SK-N-SH treated with all-trans-retinoic acid at 6 μM for 48 hours (cell line): ENCODE results near the gene FGF14.
"Not testable (repeated sequence)": the region's sequence is repeated elsewhere in the genome, so short reads cannot be mapped to it uniquely, and the experiment has no call there.

Experiments
- ATAC-seq: fragments of 200-7000 bp; cut with Tn5 transposase; 3 replicates; pipeline ENCODE4 v1.9.1; 2020; ENCODE audit warnings: mild to moderate bottlenecking, moderate library complexity
- ARNTL ChIP-seq: fragments of 450-650 bp; formaldehyde crosslinking; IDR thresholded peaks from 2 replicates; pipeline ENCODE4 v1.5.0; 2020; ENCODE audit warnings: low read depth, mild to moderate bottlenecking, moderate library complexity, borderline replicate concordance
- BACH2 ChIP-seq: fragments of 250-450 bp; sonication (Bioruptor Pico); IDR thresholded peaks from 2 replicates; pipeline ENCODE4 v1.9.0; 2021; ENCODE audit warnings: mild to moderate bottlenecking, borderline replicate concordance
- CSDC2 ChIP-seq: fragments of 250-450 bp; sonication (Bioruptor Pico); IDR thresholded peaks from 2 replicates; pipeline ENCODE4 v1.5.0; 2020; ENCODE audit warnings: mild to moderate bottlenecking, moderate library complexity
- ESRRG ChIP-seq: fragments of 250-450 bp; sonication (Bioruptor Pico); IDR thresholded peaks from 2 replicates; pipeline ENCODE4 v1.6.1; 2021; ENCODE audit warnings: mild to moderate bottlenecking
- GLIS3 ChIP-seq: fragments of 250-450 bp; sonication (Bioruptor Pico); IDR thresholded peaks from 2 replicates; pipeline ENCODE4 v1.5.0; 2020; ENCODE audit warnings: mild to moderate bottlenecking, moderate library complexity
- ISL1 ChIP-seq: fragments of 250-450 bp; sonication (Bioruptor Pico); IDR thresholded peaks from 2 replicates; pipeline ENCODE4 v2.1.2; 2022; ENCODE audit warnings: mild to moderate bottlenecking, moderate library complexity
- OSR1 ChIP-seq: fragments of 250-450 bp; sonication (Bioruptor Pico); IDR thresholded peaks from 2 replicates; pipeline ENCODE4 v1.8.0; 2022; ENCODE audit warnings: moderate library complexity, mild to moderate bottlenecking, inconsistent platforms
- PPARA ChIP-seq: fragments of 250-450 bp; sonication (Bioruptor Pico); IDR thresholded peaks from 2 replicates; pipeline ENCODE4 v1.5.0; 2020; ENCODE audit warnings: mild to moderate bottlenecking, borderline replicate concordance
- RARB ChIP-seq: fragments of 250-450 bp; sonication (Bioruptor Pico); IDR thresholded peaks from 2 replicates; pipeline ENCODE4 v1.8.0; 2021; ENCODE audit warnings: mild to moderate bottlenecking, moderate library complexity
- SNAI2 ChIP-seq: fragments of 250-450 bp; sonication (Bioruptor Pico); IDR thresholded peaks from 2 replicates; pipeline ENCODE4 v1.5.0; 2020; ENCODE audit warnings: mild to moderate bottlenecking, moderate library complexity
- TCF4 ChIP-seq: fragments of 250-450 bp; sonication (Bioruptor Pico); IDR thresholded peaks from 2 replicates; pipeline ENCODE4 v1.8.0; 2021; ENCODE audit warnings: mild to moderate bottlenecking, moderate library complexity, borderline replicate concordance
- TOX ChIP-seq: fragments of 250-450 bp; sonication (Bioruptor Pico); IDR thresholded peaks from 2 replicates; pipeline ENCODE4 v1.8.0; 2021; ENCODE audit warnings: mild to moderate bottlenecking, moderate library complexity, borderline replicate concordance
- ZC3H10 ChIP-seq: fragments of 250-450 bp; sonication (Bioruptor Pico); IDR thresholded peaks from 2 replicates; pipeline ENCODE4 v1.5.1; 2021; ENCODE audit warnings: mild to moderate bottlenecking, moderate library complexity
- ZFP3 ChIP-seq: fragments of 250-450 bp; sonication (Bioruptor Pico); IDR thresholded peaks from 2 replicates; pipeline ENCODE4 v1.5.0; 2020; ENCODE audit warnings: mild to moderate bottlenecking, moderate library complexity
- ZFP30 ChIP-seq: fragments of 450-650 bp; formaldehyde crosslinking; IDR thresholded peaks from 2 replicates; pipeline ENCODE4 v1.5.0; 2022; ENCODE audit warnings: mild to moderate bottlenecking, moderate library complexity
- ZNF70 ChIP-seq: fragments of 450-650 bp; formaldehyde crosslinking; IDR thresholded peaks from 2 replicates; pipeline ENCODE4 v1.5.0; 2020; ENCODE audit warnings: mild to moderate bottlenecking, moderate library complexity
- ZNF8 ChIP-seq: fragments of 450-650 bp; formaldehyde crosslinking; IDR thresholded peaks from 2 replicates; pipeline ENCODE4 v1.5.0; 2020; ENCODE audit warnings: mild to moderate bottlenecking, moderate library complexity
- TF ChIP-seq, protein P1 (sequence below): fragments of 250-450 bp; sonication (Bioruptor Pico); IDR thresholded peaks from 2 replicates; pipeline ENCODE4 v1.5.1; 2020; ENCODE audit warnings: low read depth, mild to moderate bottlenecking, moderate library complexity
- TF ChIP-seq, protein P2 (sequence below): fragments of 250-450 bp; sonication (Bioruptor Pico); IDR thresholded peaks from 2 replicates; pipeline ENCODE4 v1.8.0; 2021; ENCODE audit warnings: low read depth, mild to moderate bottlenecking, moderate library complexity, borderline replicate concordance
- TF ChIP-seq, protein P3 (sequence below): fragments of 250-450 bp; sonication (Bioruptor Pico); IDR thresholded peaks from 2 replicates; pipeline ENCODE4 v1.8.0; 2020; ENCODE audit warnings: mild to moderate bottlenecking, moderate library complexity, borderline replicate concordance

Gene FGF14

DNA sequence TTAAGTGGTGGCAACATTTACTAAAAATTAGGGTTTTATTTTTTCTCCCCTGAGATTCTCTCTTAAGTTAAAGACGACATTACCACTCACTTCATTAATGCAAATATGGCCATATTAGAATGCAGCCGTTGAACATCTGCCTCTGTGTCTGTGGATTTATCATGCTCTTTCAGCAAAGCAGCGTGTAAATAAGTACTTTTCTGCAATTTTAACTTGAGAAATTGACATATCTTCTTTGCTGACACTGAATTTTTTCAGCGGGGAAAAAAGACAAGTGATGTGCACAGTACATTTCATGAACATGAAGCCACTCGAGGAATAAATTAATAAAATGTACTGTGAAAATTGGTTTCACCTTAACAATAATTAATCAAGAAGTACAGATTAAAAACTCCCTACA is 543.0 kb downstream of the FGF14 start:
- ATAC-seq = no peak
- TF ChIP-seq ZNF70 (CRISPR knock-in tag) (no peak), ZC3H10 (CRISPR knock-in tag) (no peak)

DNA sequence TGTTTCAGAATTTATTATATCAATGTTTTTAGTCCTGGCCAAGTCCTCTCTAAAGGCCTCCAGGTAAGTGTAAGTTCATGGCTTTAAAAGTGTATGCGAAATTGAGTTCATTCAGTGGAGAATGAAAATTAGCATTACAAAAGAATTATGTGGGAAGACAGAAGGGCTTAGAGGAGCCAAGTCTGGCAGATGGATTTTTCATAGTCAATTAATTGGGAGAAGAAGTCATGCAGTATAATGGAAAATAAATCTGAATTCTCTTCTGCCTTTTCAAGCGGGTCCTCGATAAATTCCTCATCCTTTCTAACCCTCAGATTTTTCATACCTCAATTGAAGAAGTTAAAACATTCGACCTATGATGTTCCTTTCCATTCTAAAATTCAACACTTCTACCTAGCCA is 555.1 kb downstream of the FGF14 start:
- ATAC-seq = no peak
- TF ChIP-seq, protein P1, sequence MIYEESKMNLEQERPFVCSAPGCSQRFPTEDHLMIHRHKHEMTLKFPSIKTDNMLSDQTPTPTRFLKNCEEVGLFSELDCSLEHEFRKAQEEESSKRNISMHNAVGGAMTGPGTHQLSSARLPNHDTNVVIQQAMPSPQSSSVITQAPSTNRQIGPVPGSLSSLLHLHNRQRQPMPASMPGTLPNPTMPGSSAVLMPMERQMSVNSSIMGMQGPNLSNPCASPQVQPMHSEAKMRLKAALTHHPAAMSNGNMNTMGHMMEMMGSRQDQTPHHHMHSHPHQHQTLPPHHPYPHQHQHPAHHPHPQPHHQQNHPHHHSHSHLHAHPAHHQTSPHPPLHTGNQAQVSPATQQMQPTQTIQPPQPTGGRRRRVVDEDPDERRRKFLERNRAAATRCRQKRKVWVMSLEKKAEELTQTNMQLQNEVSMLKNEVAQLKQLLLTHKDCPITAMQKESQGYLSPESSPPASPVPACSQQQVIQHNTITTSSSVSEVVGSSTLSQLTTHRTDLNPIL = no peak
- TF ChIP-seq ZNF8 (CRISPR knock-in tag) (no peak), BACH2 (CRISPR knock-in tag) (no peak)

DNA sequence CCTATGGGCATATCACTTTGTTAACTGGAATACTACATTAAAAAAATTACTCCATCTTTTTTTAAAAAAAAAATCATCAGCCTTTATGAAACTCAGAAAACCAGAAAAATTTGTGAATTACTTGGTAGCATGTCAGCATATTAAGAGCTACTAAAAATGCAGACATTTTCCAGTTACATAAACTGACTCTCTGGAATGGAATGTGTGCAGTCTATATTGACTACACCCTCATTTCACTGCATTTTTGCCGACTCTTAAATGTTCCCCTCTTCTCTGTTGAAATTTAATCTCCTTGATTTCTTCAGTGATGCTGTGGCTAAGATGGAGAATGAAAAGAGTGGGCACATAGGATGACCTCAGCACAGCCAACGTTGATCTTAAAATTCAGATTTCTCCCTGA is 555.6 kb downstream of the FGF14 start:
- TF ChIP-seq ZFP30 (CRISPR knock-in tag) = no peak
- TF ChIP-seq ZC3H10 (CRISPR knock-in tag) = no peak
- no peak for TF ChIP-seq ESRRG (CRISPR knock-in tag)
- no peak for TF ChIP-seq ISL1
- TF ChIP-seq ARNTL (CRISPR knock-in tag) = no peak
- TF ChIP-seq PPARA = no peak
- TF ChIP-seq BACH2 (CRISPR knock-in tag) = no peak
- TF ChIP-seq ZFP3 (CRISPR knock-in tag) = no peak
- TF ChIP-seq SNAI2 = no peak
- TF ChIP-seq GLIS3 = no peak
- no peak for TF ChIP-seq CSDC2
- no peak for TF ChIP-seq ZNF8 (CRISPR knock-in tag)
- no peak for TF ChIP-seq RARB (CRISPR knock-in tag)
- ATAC-seq = peak; percentile 62

DNA sequence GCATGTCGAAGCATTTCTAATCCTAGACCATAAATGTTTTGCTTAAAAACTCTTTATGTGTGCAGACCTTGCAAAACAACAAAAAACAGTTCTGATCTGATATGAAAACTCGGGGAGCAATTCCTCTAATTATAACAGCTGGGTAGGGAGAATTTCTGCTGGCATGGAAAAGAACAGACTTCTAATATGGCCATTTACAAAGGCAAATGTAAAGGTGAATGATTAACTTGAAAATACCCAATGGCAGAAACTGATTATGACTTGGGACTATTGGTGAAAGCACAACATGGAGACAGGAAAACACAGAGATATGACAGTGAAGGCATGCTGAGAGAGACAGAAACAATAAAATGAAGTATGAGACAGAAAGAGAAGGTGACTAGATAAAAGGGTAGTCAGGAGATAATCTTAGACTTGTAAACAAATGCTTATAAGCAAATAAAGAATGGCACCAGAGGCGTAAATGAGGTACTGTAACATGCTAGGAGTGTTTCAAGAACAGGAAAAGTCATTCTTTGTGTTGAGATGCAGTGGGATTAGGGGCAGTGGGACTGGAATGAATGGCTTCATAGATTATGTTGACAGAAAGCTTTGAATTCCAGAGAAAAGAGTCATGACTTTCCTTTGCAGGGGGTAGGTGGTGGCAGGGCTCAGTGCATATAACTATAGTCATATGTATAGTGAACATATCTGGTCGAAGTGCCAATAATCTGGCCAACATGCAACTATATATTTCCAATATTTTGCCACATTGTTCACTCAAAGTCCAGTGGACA is 556.4 kb downstream of the FGF14 start:
- TF ChIP-seq ZFP30 (CRISPR knock-in tag) = no peak
- TF ChIP-seq ZC3H10 (CRISPR knock-in tag) = no peak
- TF ChIP-seq OSR1 (CRISPR knock-in tag) = no peak
- TF ChIP-seq, protein P2, sequence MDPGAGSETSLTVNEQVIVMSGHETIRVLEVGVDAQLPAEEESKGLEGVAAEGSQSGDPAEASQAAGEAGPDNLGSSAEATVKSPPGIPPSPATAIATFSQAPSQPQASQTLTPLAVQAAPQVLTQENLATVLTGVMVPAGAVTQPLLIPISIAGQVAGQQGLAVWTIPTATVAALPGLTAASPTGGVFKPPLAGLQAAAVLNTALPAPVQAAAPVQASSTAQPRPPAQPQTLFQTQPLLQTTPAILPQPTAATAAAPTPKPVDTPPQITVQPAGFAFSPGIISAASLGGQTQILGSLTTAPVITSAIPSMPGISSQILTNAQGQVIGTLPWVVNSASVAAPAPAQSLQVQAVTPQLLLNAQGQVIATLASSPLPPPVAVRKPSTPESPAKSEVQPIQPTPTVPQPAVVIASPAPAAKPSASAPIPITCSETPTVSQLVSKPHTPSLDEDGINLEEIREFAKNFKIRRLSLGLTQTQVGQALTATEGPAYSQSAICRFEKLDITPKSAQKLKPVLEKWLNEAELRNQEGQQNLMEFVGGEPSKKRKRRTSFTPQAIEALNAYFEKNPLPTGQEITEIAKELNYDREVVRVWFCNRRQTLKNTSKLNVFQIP (CRISPR knock-in tag) = no peak
- TF ChIP-seq CSDC2 = no peak
- TF ChIP-seq, protein P1 = no peak
- no peak for TF ChIP-seq TCF4
- no peak for TF ChIP-seq RARB (CRISPR knock-in tag)
- TF ChIP-seq GLIS3 = no peak
- TF ChIP-seq, protein P3, sequence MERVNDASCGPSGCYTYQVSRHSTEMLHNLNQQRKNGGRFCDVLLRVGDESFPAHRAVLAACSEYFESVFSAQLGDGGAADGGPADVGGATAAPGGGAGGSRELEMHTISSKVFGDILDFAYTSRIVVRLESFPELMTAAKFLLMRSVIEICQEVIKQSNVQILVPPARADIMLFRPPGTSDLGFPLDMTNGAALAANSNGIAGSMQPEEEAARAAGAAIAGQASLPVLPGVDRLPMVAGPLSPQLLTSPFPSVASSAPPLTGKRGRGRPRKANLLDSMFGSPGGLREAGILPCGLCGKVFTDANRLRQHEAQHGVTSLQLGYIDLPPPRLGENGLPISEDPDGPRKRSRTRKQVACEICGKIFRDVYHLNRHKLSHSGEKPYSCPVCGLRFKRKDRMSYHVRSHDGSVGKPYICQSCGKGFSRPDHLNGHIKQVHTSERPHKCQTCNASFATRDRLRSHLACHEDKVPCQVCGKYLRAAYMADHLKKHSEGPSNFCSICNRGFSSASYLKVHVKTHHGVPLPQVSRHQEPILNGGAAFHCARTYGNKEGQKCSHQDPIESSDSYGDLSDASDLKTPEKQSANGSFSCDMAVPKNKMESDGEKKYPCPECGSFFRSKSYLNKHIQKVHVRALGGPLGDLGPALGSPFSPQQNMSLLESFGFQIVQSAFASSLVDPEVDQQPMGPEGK (CRISPR knock-in tag) = no peak
- ATAC-seq = peak; percentile 20; the same call in 1 of the 3 replicates

DNA sequence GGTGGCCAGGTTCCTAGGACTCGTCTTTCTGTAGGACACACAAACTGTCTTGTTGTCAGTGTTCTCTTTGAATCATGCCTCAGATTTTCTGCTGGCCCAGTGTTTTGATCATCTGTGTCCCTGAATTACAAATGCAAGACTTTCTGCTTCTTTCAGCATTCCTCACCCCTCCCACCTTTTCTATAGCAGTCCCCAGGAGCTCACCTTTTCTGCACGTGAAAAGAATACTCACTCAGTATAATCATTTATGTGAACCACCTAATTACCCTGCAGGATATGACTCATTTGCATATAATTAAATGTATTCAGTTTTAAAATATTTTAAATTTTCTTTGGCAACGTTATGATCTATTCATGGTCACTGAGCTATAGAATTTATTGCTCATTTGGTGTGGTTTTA is 560.1 kb downstream of the FGF14 start:
- TF ChIP-seq ESRRG (CRISPR knock-in tag) (no peak), TCF4 (no peak), ZC3H10 (CRISPR knock-in tag) (no peak), ISL1 (no peak)
- TF ChIP-seq, all 23 proteins: peak for 0
- no peak for ATAC-seq

DNA sequence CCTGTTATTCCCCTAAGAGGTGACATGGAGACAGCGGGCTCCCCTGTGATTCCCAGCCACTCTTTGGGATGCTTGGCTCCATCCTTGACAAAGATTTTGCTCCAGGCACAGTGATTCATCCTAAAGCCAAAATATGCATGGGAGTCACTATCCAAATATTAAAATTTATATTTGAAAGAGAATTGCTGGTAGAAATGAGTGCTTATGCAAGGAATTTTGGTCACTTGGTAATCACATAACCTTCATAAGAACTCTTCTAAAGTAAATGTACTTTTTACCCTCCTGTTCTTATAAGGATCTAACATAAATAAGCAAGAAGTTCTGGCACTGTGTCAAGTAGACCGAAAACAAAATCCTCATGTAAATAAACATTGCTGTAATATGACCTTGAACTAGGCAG is 563.5 kb downstream of the FGF14 start:
- no peak for ATAC-seq
- TF ChIP-seq RARB (CRISPR knock-in tag) = no peak
- TF ChIP-seq, protein P2 (CRISPR knock-in tag) = no peak
- no peak for TF ChIP-seq GLIS3
- TF ChIP-seq ZFP3 (CRISPR knock-in tag) = no peak
- TF ChIP-seq ARNTL (CRISPR knock-in tag) = no peak
- TF ChIP-seq TOX (CRISPR knock-in tag) = no peak
- TF ChIP-seq, all 23 proteins: peak for 0

DNA sequence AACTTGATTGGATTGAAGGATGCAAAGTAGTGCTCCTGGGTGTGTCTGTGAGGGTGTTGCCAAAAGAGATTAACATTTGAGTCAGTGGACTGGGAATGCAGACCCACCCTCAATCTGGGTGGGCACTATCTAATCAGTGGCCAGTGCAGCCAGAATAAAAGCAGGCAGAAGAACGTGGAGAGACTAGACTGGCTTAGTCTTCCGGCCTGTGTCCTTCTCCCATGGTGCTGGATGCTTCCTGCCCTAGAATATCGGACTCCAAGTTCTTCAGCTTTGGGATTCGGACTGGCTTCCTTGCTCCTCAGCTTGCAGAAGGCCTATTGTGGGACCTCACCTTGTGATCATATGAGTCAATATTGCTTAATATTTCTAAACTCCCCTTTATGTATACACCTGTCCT is 564.1 kb downstream of the FGF14 start:
- not testable (repeated sequence) for ATAC-seq
